GM19395 (cell line): ENCODE measurements around the gene SCFD2.

ENCODE experiments used
- ATAC-seq: cut with Tn5 transposase; IDR thresholded peaks from one replicate; pipeline ENCODE4 v1.9.1; 2021; ENCODE audit warnings: mild to moderate bottlenecking, moderate library complexity; ENCODE audit not compliant: unreplicated experiment

The SCFD2 gene

GRCh38 chr4:52939739-52940138, 426.1 kb downstream of the SCFD2 start:
- ATAC-seq: no peak

GRCh38 chr4:52939325-52939724, 426.5 kb downstream of the SCFD2 start:
- no peak for ATAC-seq

- ATAC-seq: no peak
Measured at GRCh38 chr4:52937829-52938228, 428.0 kb downstream of the SCFD2 start.

GRCh38 chr4:52936729-52937128, 429.1 kb downstream of the SCFD2 start:
- no peak for ATAC-seq

- ATAC-seq: no peak
Measured at GRCh38 chr4:52935317-52935716, 430.5 kb downstream of the SCFD2 start.

GRCh38 chr4:52933738-52934137, 432.1 kb downstream of the SCFD2 start:
- no peak for ATAC-seq

GRCh38 chr4:52932591-52933470, 433.0 kb downstream of the SCFD2 start:
- no peak for ATAC-seq

GRCh38 chr4:52931243-52931642, 434.6 kb downstream of the SCFD2 start:
- ATAC-seq: no peak

GRCh38 chr4:52926196-52926974, 439.5 kb downstream of the SCFD2 start:
- ATAC-seq: no peak

GRCh38 chr4:52925531-52925968, 440.3 kb downstream of the SCFD2 start:
- no peak for ATAC-seq

- no peak for ATAC-seq
Measured at GRCh38 chr4:52919461-52919860, 446.4 kb downstream of the SCFD2 start.

- no peak for ATAC-seq
Measured at GRCh38 chr4:52917817-52918216, 448.0 kb downstream of the SCFD2 start.

- ATAC-seq: no peak
Measured at GRCh38 chr4:52915730-52916300, 450.0 kb downstream of the SCFD2 start.

- no peak for ATAC-seq
Measured at GRCh38 chr4:52915191-52915590, 450.7 kb downstream of the SCFD2 start.

- ATAC-seq: no peak
Measured at GRCh38 chr4:52914051-52914605, 451.7 kb downstream of the SCFD2 start.

- no peak for ATAC-seq
Measured at GRCh38 chr4:52912608-52913007, 453.3 kb downstream of the SCFD2 start.

- ATAC-seq: peak; percentile 90
Measured at GRCh38 chr4:52911684-52912294, 454.1 kb downstream of the SCFD2 start.

GRCh38 chr4:52910115-52910514, 455.7 kb downstream of the SCFD2 start:
- no peak for ATAC-seq

- ATAC-seq: no peak
Measured at GRCh38 chr4:52907510-52907909, 458.4 kb downstream of the SCFD2 start.

GRCh38 chr4:52904421-52904820, 461.4 kb downstream of the SCFD2 start:
- no peak for ATAC-seq

- no peak for ATAC-seq
Measured at GRCh38 chr4:52903273-52903672, 462.6 kb downstream of the SCFD2 start.
